K562 treated with DMSO at 1 percent for 4 hours (cell line): ENCODE data around the gene OR52E5. TPM values are rescaled to one million over a fixed set of nuclear protein-coding genes. Genes with fewer than 3 reads are reported as not detected.

Experiments used
- total RNA-seq: library from RNA; unstranded; fragments of 300-600 nt; gene quantifications from 2 replicates; pipeline ENCODE4 v1.2.3, GENCODE V29; 2022; ENCODE audit not compliant: insufficient read depth

OR52E5 gene
- not detected in 2 replicates for total RNA-seq

DNA sequence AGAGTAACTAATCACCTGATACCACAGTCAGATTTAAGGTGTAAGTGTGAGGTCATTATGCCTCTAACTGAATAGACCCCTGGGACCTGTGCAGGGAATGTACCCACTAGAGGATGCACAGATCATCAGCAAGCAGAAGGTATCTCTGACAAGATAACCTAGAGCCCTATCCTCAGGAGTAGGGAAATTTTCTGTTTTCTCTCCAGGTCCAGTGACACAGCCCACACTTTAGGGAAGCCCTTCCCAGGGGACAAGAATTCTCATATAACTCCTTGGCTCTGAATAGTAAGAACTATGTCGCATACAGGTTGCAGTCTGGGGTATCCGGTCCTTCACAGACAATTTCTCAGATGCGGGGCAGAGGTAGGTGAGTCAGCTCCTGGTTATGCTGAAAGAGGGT lies at the start of gene OR52E5:
Gene OR52E5 (plus strand): TSS at position 301 of the 400 bp plus-strand sequence. CDS start 7,569 bp downstream, outside the sequence.

DNA sequence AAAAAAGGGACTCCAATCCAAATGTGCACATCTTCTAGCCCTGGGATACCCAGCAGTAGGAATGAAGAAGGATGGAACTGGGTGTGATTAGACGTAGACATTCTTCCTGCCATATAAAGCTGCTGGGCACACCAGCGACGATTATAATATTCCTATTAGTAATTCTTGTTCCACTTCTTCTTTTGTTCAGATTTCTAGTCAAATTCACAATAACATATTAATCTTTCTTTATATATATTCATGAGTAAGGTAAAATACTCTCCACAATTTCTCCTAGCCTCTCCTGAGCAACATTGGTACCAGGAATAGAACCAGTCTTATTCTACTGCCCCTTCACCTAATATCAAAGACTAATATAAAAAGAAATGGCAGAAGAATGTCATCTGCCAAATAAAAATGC lies 35.4 kb upstream of the OR52E5 start, which contains the start of gene OR52E8:
Gene OR52E8 (minus strand): TSS at position 101 of the 400 bp plus-strand sequence. CDS start 0 bp downstream, at position 101.

DNA sequence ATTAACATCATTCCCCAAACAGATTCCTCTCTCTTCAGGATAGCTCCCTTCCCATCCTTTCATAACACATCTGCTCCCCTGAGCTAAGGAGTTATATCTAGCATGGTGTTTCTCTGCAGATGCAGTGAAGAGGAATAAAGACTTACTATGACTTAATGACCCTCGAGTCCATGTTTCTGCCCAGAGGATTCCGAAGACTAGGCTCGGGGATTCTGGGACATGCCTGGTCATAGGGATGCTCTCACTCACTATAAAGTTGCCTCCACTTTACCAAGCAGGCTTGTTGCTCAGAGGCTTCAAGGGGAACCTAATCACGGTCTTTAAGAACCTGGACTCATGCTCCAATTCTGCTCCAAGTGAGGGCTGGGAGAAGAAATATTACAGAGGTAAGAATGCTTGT lies 12.7 kb upstream of the OR52E5 start, which contains the start of gene OR52E4:
Gene OR52E4 (plus strand): TSS at position 301 of the 400 bp plus-strand sequence. CDS start 3,664 bp downstream, outside the sequence.

DNA sequence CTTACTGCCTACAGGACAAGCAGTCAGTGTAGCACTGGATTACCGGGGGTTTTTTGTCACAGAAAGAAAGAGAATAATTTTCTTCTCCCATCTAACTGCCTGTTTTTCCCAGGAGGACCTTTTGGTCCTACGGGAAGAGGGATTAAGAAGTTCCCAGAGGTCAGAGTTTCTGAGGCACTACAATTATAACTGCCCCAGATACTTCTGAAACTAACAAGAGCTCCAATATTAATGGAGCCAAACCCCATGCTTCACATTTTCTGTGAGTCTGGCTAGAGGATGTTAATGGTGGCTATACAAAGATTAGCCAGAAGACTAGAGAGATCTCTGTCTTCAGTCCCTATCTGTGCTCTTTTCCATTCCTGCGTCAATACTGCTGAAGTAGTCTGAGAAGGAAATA lies 48.9 kb downstream of the OR52E5 start, which contains the start of gene OR56A3:
Gene OR56A3 (plus strand): TSS at position 301 of the 400 bp plus-strand sequence. CDS start 5,096 bp downstream, outside the sequence.

Other genes with a start within 250 kb of the OR52E5 start
- 11.6 and 13.1 TPM in 2 replicates for gene TRIM5, start 208.1 kb upstream of the OR52E5 start, total RNA-seq
- gene TRIM22, start 203.4 kb upstream of the OR52E5 start, total RNA-seq, result 0.41 and 0.45 TPM in 2 replicates
- gene OR56B1, start 156.8 kb upstream of the OR52E5 start, total RNA-seq, result not detected in 2 replicates
- not detected in 2 replicates for gene OR52N4, start 139.0 kb upstream of the OR52E5 start, total RNA-seq
- gene OR52N5, start 109.9 kb upstream of the OR52E5 start, total RNA-seq, result not detected in 2 replicates
- gene OR52N1, start 101.9 kb upstream of the OR52E5 start, total RNA-seq, result not detected in 2 replicates
- gene OR52N2, start 84.3 kb upstream of the OR52E5 start, total RNA-seq, result not detected in 2 replicates
- not detected in 2 replicates for gene OR52E6, start 51.3 kb upstream of the OR52E5 start, total RNA-seq
- not detected in 2 replicates for gene OR52E8, start 35.5 kb upstream of the OR52E5 start, total RNA-seq
- gene OR52E4, start 12.6 kb upstream of the OR52E5 start, total RNA-seq, result not detected in 2 replicates
- gene OR56A3, start 49.0 kb downstream of the OR52E5 start, total RNA-seq, result not detected in 2 replicates
- gene OR56A5, start 75.3 kb downstream of the OR52E5 start, total RNA-seq, result not detected in 2 replicates
- gene OR52L1, start 93.8 kb downstream of the OR52E5 start, total RNA-seq, result not detected in 2 replicates
- not detected in 2 replicates for gene OR56A4, start 113.7 kb downstream of the OR52E5 start, total RNA-seq
- gene OR56A1, start 137.6 kb downstream of the OR52E5 start, total RNA-seq, result not detected in 2 replicates
- not detected in 2 replicates for gene OR56B4, start 214.5 kb downstream of the OR52E5 start, total RNA-seq